Gastrocnemius medialis (tissue), 4 donors: ENCODE data around the gene KIF22.

ENCODE experiments used
- CTCF ChIP-seq, 5 experiments: fragments of 450-650 bp in 3 of 5; fragments of 200-600 bp in 2 of 5; sonication (generic) in 2 of 5; IDR thresholded peaks in 4 of 5; conservative IDR thresholded peaks in 1 of 5; 1 replicate in 4 of 5; 2 replicates in 1 of 5; pipeline ENCODE4 v1.5.1; 2016 to 2019; ENCODE audit warnings: antibody characterized with exemption in 5 of 5, mild to moderate bottlenecking in 3 of 5, moderate library complexity in 3 of 5
- POLR2A ChIP-seq, 2 donors: fragments of 450-650 bp; IDR thresholded peaks; one replicate each; pipeline ENCODE4 v1.6.1; 2017; ENCODE audit warnings: antibody characterized with exemption in 2 of 2, mild to moderate bottlenecking in 2 of 2, moderate library complexity in 2 of 2

- TF ChIP-seq CTCF (IDR thresholded peaks at IDR 0.05 in 4 of 5, conservative IDR thresholded peaks at IDR 0.05 in 1 of 5) = no peak
- no peak for TF ChIP-seq POLR2A (IDR thresholded peaks at IDR 0.05)
Observed at GRCh38 chr16:29744541-29745101, 45.9 kb upstream of the KIF22 start.
